ENCODE data around the gene DNAJC6.

GRCh38 chr1:65281846-65282245 lies 27.5 kb upstream of the DNAJC6 start:
- TF ChIP-seq POLR2AphosphoS5 (IDR thresholded peaks at IDR 0.05; ENCODE audit: borderline replicate concordance, low read depth, low read length): no peak
- TF ChIP-seq EZH2 (IDR thresholded peaks at IDR 0.05): no peak
